NCI-H2196 treated with DMSO at 0.1 percent for 48 hours (cell line): ENCODE results near the gene RAB4A.

Experiments
- DNase-seq: peaks from one replicate; lab custom pipeline; 2025; ENCODE audit not compliant: unreplicated experiment; lab: John Stamatoyannopoulos, UW

The RAB4A gene

DNA sequence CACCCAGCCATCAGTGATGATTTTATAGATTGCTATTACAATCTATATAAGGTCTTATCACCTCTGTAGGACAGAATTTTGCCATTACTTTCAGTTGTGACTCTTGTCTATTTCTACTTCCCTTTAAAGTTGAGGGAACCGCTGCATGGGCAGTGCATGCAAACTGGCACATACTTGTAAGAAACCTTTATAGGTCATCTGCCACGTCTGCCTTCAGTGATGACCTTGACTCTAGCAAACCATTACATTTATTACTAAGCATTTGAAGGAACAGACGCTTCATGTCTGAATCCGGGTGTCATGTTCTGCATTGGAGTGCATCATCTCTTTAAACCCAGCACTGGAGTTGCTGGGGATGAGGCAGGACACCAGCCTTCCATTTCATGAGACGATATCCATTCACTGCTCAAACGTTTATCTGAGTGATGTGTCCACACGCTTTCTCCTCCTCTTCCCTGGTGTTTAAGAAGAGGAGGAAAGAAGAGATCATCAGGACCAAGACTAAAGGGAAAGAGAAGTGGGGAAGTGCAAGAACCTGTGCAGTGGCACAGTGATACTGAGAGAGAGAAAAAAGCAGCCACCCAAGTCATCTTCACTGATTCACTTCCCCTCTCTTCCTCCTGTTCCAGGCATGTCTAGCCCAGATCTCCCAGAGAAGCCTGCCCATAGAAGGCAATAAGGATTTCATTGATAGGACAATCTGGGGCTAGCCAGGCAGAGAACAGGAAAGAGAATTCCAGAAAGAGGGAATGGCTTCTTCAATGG is 57.9 kb downstream of the RAB4A start:
- DNase-seq: no peak

DNA sequence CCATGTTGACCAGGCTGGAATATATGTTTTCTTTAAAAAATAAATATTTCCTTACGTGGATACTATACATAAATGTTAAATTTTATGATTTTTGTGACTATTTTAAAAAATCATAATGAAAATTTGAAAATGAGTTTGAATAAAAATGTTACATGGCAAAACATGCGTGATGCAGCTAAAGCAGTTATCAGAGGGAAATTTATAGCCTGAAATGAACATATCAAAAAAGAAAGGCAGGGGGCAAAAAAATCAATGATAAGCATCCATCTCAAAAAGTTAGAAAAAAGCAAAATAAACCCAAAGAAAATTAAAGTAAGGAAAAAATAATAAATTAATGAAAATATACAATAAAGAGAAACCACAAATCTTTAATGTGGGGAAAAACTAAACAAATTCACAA is 63.4 kb downstream of the RAB4A start:
- DNase-seq: no peak

DNA sequence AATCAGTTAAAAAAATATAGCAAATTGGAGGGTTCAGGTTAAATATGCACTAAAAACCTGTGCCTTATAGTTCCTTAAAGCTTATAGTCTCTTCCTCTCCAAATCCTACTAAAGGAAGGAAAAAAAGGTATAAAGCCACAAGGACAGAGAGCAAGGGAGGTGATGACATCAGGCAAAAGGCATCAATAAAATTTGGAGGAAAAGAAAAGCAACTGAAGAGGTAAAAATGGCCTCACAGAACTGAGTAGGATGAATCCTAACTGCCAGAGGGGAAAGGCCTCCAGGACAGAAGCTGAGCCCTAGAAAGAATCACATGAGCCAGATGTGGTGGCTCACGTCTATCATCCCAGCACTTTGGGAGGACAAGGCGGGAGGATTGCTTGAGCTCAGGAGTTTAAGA is 63.8 kb downstream of the RAB4A start:
- no peak for DNase-seq

DNA sequence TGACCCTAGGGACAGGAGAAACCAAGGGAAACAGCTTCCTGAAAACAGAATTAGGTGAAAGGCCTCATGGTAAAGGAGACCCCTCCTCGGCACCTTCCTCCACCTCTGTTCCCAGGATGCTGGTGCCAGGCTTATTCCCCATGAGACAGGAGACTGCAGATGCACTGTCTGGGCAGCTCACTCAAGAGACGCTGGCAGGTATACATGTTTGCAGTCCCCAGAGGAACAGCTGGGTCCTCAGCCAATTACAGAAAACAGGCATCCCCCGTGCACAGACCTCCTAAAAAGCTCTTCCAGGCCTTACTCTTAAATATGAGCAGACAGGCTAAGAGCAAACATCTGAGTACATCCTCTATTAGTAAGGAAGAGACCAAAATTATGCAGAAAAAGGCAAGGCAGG is 65.4 kb downstream of the RAB4A start:
- no peak for DNase-seq

GRCh38 chr1:229339086-229339485 is 68.2 kb downstream of the RAB4A start:
- DNase-seq: no peak

GRCh38 chr1:229339520-229339919 is 68.6 kb downstream of the RAB4A start:
- no peak for DNase-seq

- DNase-seq: no peak
Measured at GRCh38 chr1:229340496-229340895, 69.6 kb downstream of the RAB4A start.

- peak; percentile 77 for DNase-seq
Measured at GRCh38 chr1:229341774-229342655, 71.1 kb downstream of the RAB4A start.

- no peak for DNase-seq
Measured at GRCh38 chr1:229342656-229343569, 72.0 kb downstream of the RAB4A start, which contains the start of gene CCSAP. CCSAP (minus strand) TSS chr1:229343047; CDS start chr1:229342465, 582 bp downstream.

DNA sequence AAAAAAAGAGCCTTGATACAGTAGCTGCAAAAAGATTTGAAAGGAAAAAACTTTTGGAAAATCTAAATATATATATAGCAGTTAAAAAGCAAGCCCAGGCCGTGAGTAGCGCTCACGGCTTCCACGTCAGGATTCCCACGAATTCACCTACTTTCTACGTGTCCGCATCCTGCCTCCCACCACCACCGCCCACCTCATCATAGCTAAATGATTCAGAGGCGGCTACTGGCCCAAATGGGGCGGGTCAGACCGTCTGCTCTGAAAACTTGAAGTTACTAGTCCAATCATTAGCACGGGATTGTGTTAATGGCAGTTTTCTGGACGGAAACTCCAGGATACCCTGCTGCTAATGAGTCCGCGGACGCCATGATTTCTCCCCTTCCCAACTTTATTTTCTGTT is 73.2 kb downstream of the RAB4A start:
- DNase-seq: no peak

DNA sequence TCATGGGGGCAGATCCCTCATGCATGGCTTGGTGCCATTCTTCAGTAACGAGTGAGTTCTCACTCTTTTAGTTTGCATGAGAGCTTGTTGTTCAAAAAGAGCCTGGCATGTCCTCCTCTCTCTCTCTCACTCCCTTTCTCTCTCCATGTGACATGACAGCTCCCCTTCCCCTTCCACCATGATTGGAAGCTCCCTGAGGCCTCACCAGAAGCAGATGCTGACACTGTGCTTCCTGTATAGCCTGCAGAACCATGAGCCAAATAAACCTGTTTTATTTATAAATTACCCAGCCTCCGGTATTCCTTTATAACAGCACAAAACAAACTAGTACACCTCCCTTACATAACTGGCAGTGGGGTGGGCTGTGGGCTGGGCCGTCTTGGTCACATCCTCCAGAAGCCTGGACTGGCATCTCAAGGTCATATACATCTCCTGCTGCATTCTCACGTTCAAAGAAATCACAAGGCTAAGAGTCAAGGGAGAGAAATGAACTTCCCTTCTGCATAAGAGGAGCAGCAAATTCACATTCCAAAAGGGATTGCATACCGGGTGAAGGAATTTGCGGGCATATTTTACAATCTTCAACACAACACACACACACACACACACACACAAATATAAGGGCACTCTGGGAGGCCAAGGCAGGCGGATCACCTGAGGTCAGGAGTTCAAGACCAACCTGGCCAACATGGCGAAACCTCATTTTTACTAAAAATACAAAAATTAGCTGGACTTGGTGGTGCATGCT is 74.2 kb downstream of the RAB4A start:
- no peak for DNase-seq

GRCh38 chr1:229347528-229347927 is 76.6 kb downstream of the RAB4A start:
- DNase-seq: no peak

DNA sequence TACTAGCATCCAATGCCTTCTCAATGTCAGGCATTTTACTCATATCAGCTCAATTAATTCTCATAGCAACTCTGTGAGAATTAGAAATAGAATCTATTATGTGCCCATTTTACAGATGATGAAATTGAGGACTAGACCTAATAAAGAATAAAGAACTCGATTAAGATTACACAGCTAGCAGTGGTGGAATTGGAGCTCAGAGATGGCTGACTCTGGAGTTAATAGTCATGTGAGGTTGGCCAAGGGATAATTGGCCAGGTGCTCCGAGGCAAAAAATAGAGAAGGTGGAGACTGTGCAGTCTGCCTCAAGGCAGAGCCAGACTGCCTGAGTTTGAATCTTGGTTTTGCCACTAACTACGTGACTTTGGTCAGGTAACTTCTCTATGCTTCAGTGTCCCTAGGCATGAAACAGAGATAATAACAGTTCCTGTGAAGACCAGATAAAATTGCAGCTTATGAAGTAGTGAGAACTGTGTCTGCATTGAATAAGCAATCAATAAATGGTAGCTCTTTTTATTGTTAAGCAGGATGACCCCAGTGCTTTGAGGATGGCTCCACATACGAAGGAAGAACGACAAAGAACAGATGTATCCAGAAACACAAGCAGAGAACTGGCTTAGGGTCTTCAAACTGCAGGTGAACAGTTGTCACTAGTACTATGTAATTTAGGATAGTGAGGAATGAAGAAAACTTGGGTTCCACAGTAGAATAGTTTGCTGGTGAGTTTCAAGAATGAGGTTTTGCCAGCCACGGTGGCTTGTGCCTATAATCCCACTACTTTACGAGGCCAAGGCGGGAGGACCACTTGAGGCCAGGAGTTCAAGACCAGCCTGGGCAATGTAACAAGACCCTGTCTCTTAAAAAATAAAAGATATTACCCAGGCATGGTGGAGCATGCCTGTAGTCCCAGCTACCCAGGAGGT is 78.8 kb downstream of the RAB4A start:
- no peak for DNase-seq

GRCh38 chr1:229352975-229353374 is 82.1 kb downstream of the RAB4A start:
- no peak for DNase-seq

GRCh38 chr1:229354226-229354625 is 83.3 kb downstream of the RAB4A start:
- no peak for DNase-seq
